SH-SY5Y (cell line): ENCODE data around the gene CREB3L1.

ENCODE experiments used
- GATA2 ChIP-seq: IDR thresholded peaks from 2 replicates; pipeline ENCODE4 v1.6.1; 2011; ENCODE audit warnings: mild to moderate bottlenecking, low read depth, low read length
- GATA3 ChIP-seq: IDR thresholded peaks from 2 replicates; pipeline ENCODE4 v1.6.1; 2011; ENCODE audit warnings: low read depth, mild to moderate bottlenecking, low read length, moderate library complexity

CREB3L1 gene

DNA sequence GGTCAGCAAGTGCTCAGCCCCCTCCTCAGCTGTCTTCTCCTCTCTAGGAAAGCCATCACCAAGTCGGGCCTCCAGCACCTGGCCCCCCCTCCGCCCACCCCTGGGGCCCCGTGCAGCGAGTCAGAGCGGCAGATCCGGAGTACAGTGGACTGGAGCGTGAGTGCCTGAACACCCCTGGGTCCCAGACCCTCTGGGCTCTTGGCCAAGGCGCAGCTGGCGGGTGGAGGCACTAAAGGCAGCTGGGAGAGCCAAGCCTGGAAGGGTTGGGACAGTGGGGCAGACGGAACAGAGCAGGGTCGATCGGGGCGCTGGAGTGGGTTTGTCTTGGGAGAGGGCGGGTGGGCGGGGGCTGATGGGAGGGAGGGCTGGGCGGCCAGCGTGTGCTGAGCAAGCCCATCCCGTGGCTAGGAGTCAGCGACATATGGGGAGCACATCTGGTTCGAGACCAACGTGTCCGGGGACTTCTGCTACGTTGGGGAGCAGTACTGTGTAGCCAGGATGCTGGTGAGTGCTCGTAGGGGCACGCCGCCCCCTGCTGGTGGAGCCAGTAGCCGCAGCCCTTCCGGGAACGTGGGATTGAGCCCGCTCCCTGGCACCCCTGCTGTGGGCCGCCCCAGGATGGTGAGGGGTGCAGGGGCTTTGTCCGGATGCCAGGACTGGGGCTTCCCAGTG lies 89.9 kb downstream of the CREB3L1 start:
- no peak for TF ChIP-seq GATA3
- no peak for TF ChIP-seq GATA2

DNA sequence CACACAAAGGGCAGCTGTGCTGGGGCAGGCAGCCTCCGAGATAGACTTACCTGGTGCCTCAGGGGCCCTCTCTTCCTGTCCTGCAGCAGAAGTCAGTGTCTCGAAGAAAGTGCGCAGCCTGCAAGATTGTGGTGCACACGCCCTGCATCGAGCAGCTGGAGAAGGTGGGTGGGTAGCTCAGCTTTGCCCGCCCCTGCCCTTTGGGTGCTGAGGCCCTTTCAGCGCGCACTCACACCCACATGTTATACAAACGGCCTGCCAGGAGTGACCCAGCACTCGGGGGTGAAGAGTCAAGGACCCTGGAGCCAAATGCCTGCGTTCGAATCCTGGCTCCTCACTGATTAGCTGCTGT lies 90.4 kb downstream of the CREB3L1 start:
- no peak for TF ChIP-seq GATA2
- TF ChIP-seq GATA3: no peak

DNA sequence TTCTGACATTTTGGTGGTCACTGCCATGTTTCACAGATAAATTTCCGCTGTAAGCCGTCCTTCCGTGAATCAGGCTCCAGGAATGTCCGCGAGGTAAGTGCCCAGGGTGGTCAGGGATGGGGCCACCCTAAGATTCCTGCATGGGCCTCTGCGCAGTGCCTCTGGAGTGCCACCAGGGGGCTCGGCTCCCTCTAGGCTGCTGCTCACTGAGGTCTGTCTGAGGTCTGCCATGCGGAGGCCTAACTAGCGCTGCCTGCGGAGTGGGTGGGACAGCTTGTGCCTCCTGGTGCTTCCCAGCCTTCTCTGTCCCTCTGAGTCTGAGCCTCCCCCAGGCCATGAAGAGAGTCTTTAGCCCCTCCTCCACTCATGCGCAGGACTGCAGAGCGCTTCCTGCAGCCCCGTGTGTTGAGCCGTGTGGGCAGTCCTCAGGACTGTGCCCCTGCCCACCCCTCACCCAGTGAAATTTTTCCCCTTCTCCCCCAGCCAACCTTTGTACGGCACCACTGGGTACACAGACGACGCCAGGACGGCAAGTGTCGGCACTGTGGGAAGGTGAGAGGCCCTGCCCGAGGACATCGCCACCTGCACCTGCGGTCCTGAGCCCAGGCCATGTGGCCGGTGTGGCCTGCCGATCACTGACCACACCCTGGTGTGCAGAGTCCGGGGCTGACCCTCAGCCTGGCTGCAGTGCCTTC lies 92.1 kb downstream of the CREB3L1 start:
- TF ChIP-seq GATA2 (no peak), GATA3 (no peak)

DNA sequence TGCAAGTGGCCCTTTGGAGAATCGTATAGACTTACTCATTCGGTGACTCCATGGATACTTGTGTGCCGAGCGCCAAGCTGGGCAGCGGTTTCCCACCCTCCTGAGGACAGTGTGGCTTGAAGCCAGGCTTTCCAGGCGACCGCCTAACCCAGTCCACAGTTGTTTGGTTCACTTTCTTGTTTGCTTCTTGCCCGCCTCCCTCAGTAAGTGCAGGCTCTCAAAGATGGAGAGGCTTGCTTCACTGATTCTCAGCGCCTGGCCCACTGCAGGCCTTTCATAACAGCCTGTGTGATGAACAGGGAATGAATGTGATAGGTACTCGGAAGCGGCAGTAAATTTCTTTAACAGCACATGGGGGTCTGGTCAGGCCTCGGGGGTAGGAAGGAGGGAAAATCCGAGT lies 92.8 kb downstream of the CREB3L1 start:
- TF ChIP-seq GATA3 (no peak), GATA2 (no peak)
